Hematopoietic multipotent progenitor cell treated with erythropoietin and hydrocortisone succinate and interleukin-3 and kit ligand, for 17 days (in vitro differentiated cells): Measurements from ENCODE around the gene NDE1.
A peak's percentile ranks its signal among the peaks of the same experiment; 100 is the strongest.
"Not testable (repeated sequence)": the region's sequence is repeated elsewhere in the genome, so short reads cannot be mapped to it uniquely, and the experiment has no call there.

Experiments
- DNase-seq: peaks from one replicate; pipeline ENCODE4 v3.0.0-alpha.2; 2015; ENCODE audit warnings: low spot score

Gene NDE1

GRCh38 chr16:15650698-15651171 lies 690 bp downstream of the NDE1 start:
- peak; percentile 76 for DNase-seq

- no peak for DNase-seq
These were observed 2.4 kb downstream of the NDE1 start for GRCh38 chr16:15652293-15653001.

GRCh38 chr16:15653227-15653626 lies 3.2 kb downstream of the NDE1 start:
- no peak for DNase-seq

- no peak for DNase-seq
These were observed 4.5 kb downstream of the NDE1 start for GRCh38 chr16:15654591-15654990.

GRCh38 chr16:15655561-15655960 lies 5.5 kb downstream of the NDE1 start:
- not testable (repeated sequence) for DNase-seq

GRCh38 chr16:15658149-15658548 lies 8.1 kb downstream of the NDE1 start:
- no peak for DNase-seq

GRCh38 chr16:15658556-15658955 lies 8.5 kb downstream of the NDE1 start:
- no peak for DNase-seq

- no peak for DNase-seq
These were observed 10.2 kb downstream of the NDE1 start for GRCh38 chr16:15660203-15660601.

- no peak for DNase-seq
These were observed 15.1 kb downstream of the NDE1 start for GRCh38 chr16:15665107-15665506.

- DNase-seq, result no peak
These were observed 17.2 kb downstream of the NDE1 start for GRCh38 chr16:15667091-15667742.

GRCh38 chr16:15671530-15672117 lies 21.6 kb downstream of the NDE1 start:
- DNase-seq, result no peak

- not testable (repeated sequence) for DNase-seq
These were observed 22.1 kb downstream of the NDE1 start for GRCh38 chr16:15672127-15672513.

GRCh38 chr16:15672514-15673167 lies 22.6 kb downstream of the NDE1 start:
- DNase-seq, result no peak

- no peak for DNase-seq
These were observed 24.5 kb downstream of the NDE1 start for GRCh38 chr16:15674571-15674970.

GRCh38 chr16:15676506-15676905 lies 26.5 kb downstream of the NDE1 start:
- DNase-seq, result no peak

- no peak for DNase-seq
These were observed 27.4 kb downstream of the NDE1 start for GRCh38 chr16:15677447-15677846.

- peak; percentile 88 for DNase-seq
These were observed 32.1 kb downstream of the NDE1 start for GRCh38 chr16:15682105-15682570.

GRCh38 chr16:15686287-15686686 lies 36.2 kb downstream of the NDE1 start:
- no peak for DNase-seq

GRCh38 chr16:15689290-15689689 lies 39.2 kb downstream of the NDE1 start:
- DNase-seq, result no peak

- no peak for DNase-seq
These were observed 40.3 kb downstream of the NDE1 start for GRCh38 chr16:15690296-15690695.

- no peak for DNase-seq
These were observed 41.0 kb downstream of the NDE1 start for GRCh38 chr16:15691046-15691445.

- not testable (repeated sequence) for DNase-seq
These were observed 42.5 kb downstream of the NDE1 start for GRCh38 chr16:15692508-15692907.

- DNase-seq, result no peak
These were observed 44.5 kb downstream of the NDE1 start for GRCh38 chr16:15694499-15694898.
